PC-9 (cell line): ENCODE measurements around the gene TOPORS.

Experiments used
- CTCF ChIP-seq: fragments of 200-600 bp; sonication (generic); conservative IDR thresholded peaks from 2 replicates; pipeline ENCODE4 v1.6.1; 2017; ENCODE audit warnings: mixed run types, antibody characterized with exemption, mild to moderate bottlenecking, moderate library complexity
- EZH2 ChIP-seq: fragments of 200-600 bp; sonication (generic); IDR thresholded peaks from 2 replicates; pipeline ENCODE4 v1.8.0; 2017; ENCODE audit warnings: antibody characterized with exemption, low read depth

DNA sequence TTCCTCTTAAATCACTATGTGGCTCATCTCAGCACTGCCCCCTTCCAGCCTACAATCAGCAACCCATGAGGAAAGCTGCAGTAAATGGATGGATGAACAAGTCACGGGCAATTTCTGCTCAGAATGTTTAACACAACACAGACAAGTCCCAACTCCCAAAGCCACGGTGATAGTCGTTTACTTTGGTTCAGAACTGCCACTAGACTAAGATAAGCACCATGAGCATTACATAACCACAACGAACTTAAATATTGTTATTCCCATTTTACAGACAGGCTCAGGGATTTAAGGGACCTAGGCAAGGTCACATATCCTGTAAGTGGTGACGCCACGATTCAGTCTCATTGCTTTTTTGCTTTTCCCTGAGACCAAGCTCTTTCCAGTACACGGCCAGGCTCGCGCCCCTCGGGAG lies 2.2 kb downstream of the TOPORS start:
- TF ChIP-seq CTCF (no peak), EZH2 (no peak)
